Measurements from ENCODE around the gene EDIL3.
"Not testable (repeated sequence)": the region's sequence is repeated elsewhere in the genome, so short reads cannot be mapped to it uniquely, and the experiment has no call there.

Gene EDIL3

DNA sequence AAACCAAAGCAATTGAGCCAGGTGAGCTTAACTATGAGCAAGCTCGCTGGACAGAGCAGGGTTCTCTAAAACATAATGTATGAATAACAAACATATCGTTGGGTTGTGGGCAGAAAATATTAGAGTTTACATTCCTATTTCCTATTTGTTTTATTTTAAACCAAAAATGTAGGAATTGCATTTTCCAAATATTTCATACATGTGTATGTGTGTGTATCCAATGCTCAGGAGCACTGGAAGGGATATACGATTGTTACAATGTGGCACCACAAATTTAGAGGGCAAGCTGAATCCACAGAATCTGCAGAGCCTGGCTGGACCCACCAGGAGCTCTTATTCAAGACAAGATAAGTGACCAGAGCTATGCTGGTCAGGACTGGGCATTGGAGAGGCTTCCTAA, 338.7 kb downstream of the EDIL3 start:
- DNase-seq = no peak

DNA sequence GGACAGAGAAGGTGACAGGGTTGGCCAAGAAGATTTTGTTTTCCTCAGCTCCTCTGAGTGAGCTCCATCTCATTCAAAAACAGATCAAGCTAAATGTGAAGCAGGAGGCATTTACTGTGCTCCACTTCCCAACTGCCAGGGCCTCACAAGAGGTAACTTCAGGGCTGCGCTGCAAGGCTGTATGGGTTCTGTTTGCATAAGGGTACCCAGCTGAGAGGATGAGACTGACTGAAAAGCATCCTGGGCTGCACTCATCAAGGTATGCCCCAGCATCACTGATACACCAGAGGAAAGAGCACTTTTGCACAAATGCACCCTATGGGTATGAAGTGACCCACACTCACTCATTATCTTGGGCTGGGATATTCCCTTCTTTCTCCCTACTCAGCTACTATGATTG, 347.8 kb downstream of the EDIL3 start:
- DNase-seq = no peak

GRCh38 chr5:84032324-84032723, 352.4 kb downstream of the EDIL3 start:
- no peak for DNase-seq

GRCh38 chr5:84028093-84028492, 356.6 kb downstream of the EDIL3 start:
- no peak for DNase-seq

- DNase-seq = not testable (repeated sequence)
Measured at GRCh38 chr5:84018521-84018920, 366.2 kb downstream of the EDIL3 start.

DNA sequence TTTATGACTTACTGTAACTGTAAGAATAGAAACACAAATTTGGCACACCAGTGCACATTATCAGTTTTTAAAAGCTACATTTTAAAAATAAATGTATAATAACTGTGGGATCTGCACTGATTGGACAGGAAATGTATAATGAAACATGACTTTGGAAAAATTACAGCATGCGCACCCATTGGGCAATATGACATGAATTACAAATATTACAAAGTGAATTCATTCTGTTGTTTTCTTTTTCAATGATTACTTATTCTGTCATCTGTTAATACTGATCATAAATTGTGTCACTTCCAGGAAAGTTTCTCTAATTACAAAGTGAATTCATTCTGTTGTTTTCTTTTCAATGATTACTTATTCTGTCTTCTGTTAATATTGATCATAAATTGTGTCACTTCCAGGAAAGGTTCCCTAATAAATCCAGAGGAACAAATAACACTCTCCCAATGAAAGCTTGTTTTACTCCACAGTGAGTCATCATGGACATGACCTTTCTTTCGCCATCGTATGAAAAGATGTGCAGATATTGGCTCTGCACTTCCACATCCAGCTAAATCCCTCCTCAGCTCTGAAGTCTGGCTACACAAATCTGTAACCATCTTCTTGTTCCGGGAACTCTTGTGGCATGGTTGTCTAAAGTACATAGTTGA, 367.0 kb downstream of the EDIL3 start:
- no peak for DNase-seq

DNA sequence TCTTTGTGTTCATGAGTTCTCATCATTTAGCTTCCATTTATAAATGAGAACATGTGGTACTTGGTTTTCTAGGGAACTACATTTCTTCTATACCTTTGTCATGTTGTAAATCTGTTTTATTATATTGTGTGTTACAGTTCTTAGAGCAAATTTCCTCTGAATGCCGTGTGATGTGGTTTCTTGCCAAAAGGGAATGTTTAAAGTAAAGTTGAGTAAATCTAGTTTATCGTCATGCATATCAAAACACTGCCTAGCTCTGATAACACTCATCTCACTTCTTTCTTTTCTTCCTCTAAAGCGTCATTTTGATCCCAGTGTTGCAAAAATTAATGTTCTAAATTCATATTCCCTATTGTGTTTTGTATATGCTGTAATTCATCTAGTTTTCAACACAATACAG, 368.6 kb downstream of the EDIL3 start:
- no peak for DNase-seq

- DNase-seq = no peak
Measured at GRCh38 chr5:84014966-84015365, 369.7 kb downstream of the EDIL3 start.

GRCh38 chr5:83993803-83994202, 390.9 kb downstream of the EDIL3 start:
- no peak for DNase-seq

GRCh38 chr5:83991566-83992224, 393.0 kb downstream of the EDIL3 start:
- no peak for DNase-seq

GRCh38 chr5:83988293-83988685, 396.4 kb downstream of the EDIL3 start:
- no peak for DNase-seq

- no peak for DNase-seq
Measured at GRCh38 chr5:83987513-83988292, 397.0 kb downstream of the EDIL3 start.

DNA sequence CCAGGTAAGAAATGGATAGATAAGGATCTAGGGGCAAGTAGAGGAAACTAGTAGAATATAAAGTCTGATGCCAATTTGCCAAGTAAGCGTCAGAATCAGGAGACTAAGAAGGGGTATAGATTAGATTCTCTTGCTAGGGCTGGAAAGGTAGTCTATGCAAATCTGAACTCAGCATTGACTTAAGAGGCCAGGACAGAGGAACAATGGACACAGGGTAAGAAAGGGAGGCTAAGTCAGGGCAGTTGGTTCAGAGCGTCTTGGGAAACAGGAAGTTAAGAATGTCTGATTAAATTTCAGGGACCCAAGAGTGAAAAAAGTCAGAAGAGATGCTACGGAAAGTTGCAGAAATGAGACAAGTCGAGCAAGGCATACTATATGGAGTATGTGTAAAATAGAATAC, 400.8 kb downstream of the EDIL3 start:
- no peak for DNase-seq

- DNase-seq = no peak
Measured at GRCh38 chr5:83973925-83974815, 410.5 kb downstream of the EDIL3 start.

GRCh38 chr5:83972909-83973308, 411.8 kb downstream of the EDIL3 start:
- DNase-seq = no peak

DNA sequence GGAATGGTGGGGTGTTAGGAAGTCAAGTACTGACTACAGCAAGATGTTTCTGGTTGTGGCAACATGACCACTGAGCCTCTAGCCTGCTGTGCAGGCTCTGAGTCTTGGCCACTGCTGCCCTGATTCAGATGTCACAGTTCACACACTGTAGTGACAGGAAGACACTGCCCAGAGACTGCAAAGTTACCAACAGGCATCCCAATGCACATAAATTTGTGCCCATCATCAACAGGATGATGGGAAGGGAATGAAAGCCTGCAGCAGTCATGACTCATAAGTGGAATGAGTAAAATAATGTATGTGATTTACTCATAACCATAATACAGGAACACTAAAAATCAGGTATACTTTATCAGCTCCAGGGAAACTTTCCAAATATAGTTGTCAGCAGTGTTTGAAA, 412.4 kb downstream of the EDIL3 start:
- DNase-seq = no peak

- no peak for DNase-seq
Measured at GRCh38 chr5:83967417-83967816, 417.3 kb downstream of the EDIL3 start.

- DNase-seq = no peak
Measured at GRCh38 chr5:83965441-83965840, 419.2 kb downstream of the EDIL3 start.

GRCh38 chr5:83964271-83964670, 420.4 kb downstream of the EDIL3 start:
- DNase-seq = no peak

DNA sequence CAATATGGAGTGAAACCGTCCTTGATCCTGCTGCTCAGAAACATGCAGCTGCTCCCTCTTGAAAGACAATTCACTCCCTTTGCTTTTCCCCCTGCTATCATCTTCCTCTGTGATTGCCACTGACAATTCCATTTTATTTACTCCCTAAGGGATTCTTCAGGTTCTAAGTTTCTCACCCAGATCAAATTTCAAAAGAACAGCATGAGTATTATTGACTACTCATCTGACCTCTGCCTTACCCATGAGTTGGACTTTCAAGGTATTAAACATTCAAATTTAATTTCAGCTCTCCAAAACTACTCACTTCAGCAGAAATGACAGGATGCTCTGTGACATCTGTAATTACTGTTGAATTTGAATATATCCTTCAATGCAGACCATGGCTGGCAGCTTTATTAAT, 427.5 kb downstream of the EDIL3 start:
- DNase-seq = no peak

- DNase-seq = no peak
Measured at GRCh38 chr5:83956386-83956785, 428.3 kb downstream of the EDIL3 start.

- DNase-seq = no peak
Measured at GRCh38 chr5:83955916-83956315, 428.8 kb downstream of the EDIL3 start.

- DNase-seq = no peak
Measured at GRCh38 chr5:83947763-83948162, 436.9 kb downstream of the EDIL3 start.
